ENCODE results near the gene TRAPPC3. TPM values are rescaled to one million over a fixed set of nuclear protein-coding genes. Genes with fewer than 3 reads are reported as not detected.

TRAPPC3 gene
- total and polyA plus RNA-seq, 9 of the 15 experiments (the other 6 are each of a cell fraction or from before 2014, with no cell fraction given), result 20.6 to 141 (median 112) TPM

DNA sequence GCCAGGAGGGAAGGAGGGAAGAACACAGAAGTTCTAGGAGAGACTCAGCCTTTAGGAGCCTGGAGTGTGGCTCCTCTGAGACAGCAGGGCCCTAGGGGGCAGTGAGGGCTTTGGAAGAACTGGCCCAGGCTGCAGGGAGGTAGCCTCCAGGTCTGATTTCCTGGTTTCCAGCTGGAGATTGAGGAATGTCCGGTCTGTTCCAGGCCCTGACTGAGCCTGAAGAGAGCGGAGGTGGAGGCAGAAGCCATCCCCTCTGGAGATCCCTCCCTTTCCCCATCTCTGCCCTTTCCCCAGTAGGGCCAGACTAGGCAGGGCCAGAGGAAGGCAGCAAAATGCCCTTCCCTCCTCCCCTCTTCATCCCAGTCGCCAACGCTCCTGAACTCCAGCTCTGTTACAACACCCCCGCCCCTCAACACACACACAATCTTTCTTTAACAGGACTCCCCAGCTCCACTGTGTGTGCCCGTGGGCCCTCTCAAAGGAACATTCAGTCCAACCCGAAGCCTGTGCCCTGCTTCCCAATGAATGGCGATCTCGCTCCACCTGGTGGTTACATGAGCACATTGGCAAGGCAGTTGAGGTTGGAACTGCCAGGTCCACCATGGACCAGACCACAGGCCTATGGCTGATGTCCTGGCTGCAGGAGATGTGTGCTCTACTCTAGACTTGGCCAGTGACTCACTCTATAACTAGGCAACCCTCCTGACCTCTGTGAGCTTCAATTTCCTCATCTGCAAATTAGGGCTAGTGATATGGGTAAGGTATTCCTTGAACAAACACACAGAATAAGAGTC is 38.7 kb upstream of the TRAPPC3 start (continued):
- TF ChIP-seq, protein P1, sequence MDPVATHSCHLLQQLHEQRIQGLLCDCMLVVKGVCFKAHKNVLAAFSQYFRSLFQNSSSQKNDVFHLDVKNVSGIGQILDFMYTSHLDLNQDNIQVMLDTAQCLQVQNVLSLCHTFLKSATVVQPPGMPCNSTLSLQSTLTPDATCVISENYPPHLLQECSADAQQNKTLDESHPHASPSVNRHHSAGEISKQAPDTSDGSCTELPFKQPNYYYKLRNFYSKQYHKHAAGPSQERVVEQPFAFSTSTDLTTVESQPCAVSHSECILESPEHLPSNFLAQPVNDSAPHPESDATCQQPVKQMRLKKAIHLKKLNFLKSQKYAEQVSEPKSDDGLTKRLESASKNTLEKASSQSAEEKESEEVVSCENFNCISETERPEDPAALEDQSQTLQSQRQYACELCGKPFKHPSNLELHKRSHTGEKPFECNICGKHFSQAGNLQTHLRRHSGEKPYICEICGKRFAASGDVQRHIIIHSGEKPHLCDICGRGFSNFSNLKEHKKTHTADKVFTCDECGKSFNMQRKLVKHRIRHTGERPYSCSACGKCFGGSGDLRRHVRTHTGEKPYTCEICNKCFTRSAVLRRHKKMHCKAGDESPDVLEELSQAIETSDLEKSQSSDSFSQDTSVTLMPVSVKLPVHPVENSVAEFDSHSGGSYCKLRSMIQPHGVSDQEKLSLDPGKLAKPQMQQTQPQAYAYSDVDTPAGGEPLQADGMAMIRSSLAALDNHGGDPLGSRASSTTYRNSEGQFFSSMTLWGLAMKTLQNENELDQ (CRISPR knock-in tag; IDR thresholded peaks at IDR 0.05; ENCODE audit: borderline replicate concordance), result 0 out of 2 replicates have a peak, but pooled peaks have one; percentile 11
- TF ChIP-seq, protein P2, sequence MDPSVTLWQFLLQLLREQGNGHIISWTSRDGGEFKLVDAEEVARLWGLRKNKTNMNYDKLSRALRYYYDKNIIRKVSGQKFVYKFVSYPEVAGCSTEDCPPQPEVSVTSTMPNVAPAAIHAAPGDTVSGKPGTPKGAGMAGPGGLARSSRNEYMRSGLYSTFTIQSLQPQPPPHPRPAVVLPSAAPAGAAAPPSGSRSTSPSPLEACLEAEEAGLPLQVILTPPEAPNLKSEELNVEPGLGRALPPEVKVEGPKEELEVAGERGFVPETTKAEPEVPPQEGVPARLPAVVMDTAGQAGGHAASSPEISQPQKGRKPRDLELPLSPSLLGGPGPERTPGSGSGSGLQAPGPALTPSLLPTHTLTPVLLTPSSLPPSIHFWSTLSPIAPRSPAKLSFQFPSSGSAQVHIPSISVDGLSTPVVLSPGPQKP (CRISPR knock-in tag; IDR thresholded peaks at IDR 0.05), result no peak
- TF ChIP-seq SMAD2 (IDR thresholded peaks at IDR 0.05; ENCODE audit: low read depth, low read length) (no peak), HNRNPL (IDR thresholded peaks at IDR 0.05; ENCODE audit: low read depth, low read length) (no peak), MEF2A (IDR thresholded peaks at IDR 0.05; ENCODE audit: control insufficient read depth, low read depth, low read length) (no peak), SMARCC2 (IDR thresholded peaks at IDR 0.05; ENCODE audit: low read depth) (no peak), SMARCE1 (IDR thresholded peaks at IDR 0.05) (no peak; the same call in 1 of the 2 replicates), MAFG (tag; conservative IDR thresholded peaks at IDR 0.05) (no peak), KLF13 (tag; IDR thresholded peaks at IDR 0.05; ENCODE audit: borderline replicate concordance, low read depth) (0 out of 2 replicates have a peak, but pooled peaks have one; percentile 16), BRF1 (IDR thresholded peaks at IDR 0.05; ENCODE audit: borderline replicate concordance, extremely low read depth, insufficient read length) (no peak), BRD9 (IDR thresholded peaks at IDR 0.05; ENCODE audit: low read depth, partially characterized antibody) (peak; percentile 89), PPARD (CRISPR knock-in tag; IDR thresholded peaks at IDR 0.05) (no peak), TAF1 (IDR thresholded peaks at IDR 0.05; ENCODE audit: control insufficient read depth, extremely low read depth, insufficient read depth, low read length, severe bottlenecking) (no peak), NFYB (IDR thresholded peaks at IDR 0.05; ENCODE audit: extremely low read depth, insufficient read length) (no peak), EGR1 (conservative IDR thresholded peaks at IDR 0.05) (0 out of 2 replicates have a peak, but pooled peaks have one; percentile 19), RBM25 (IDR thresholded peaks at IDR 0.05; ENCODE audit: low read depth, low read length, severe bottlenecking) (no peak), CREBBP (IDR thresholded peaks at IDR 0.05; ENCODE audit: low read depth, low read length) (no peak), LCOR (CRISPR knock-in tag; IDR thresholded peaks at IDR 0.05) (peak; percentile 53; the same call in 1 of the 2 replicates), ZNF431 (CRISPR knock-in tag; IDR thresholded peaks at IDR 0.05) (no peak)
- TF ChIP-seq, protein P3, sequence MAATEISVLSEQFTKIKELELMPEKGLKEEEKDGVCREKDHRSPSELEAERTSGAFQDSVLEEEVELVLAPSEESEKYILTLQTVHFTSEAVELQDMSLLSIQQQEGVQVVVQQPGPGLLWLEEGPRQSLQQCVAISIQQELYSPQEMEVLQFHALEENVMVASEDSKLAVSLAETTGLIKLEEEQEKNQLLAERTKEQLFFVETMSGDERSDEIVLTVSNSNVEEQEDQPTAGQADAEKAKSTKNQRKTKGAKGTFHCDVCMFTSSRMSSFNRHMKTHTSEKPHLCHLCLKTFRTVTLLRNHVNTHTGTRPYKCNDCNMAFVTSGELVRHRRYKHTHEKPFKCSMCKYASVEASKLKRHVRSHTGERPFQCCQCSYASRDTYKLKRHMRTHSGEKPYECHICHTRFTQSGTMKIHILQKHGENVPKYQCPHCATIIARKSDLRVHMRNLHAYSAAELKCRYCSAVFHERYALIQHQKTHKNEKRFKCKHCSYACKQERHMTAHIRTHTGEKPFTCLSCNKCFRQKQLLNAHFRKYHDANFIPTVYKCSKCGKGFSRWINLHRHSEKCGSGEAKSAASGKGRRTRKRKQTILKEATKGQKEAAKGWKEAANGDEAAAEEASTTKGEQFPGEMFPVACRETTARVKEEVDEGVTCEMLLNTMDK (IDR thresholded peaks at IDR 0.05; ENCODE audit: borderline replicate concordance, insufficient read depth, low read depth, low read length, poor library complexity, severe bottlenecking), result peak; percentile 53

All from K562 (cell line).